ENCODE data around the gene OR51V1. TPM values are rescaled to one million over a fixed set of nuclear protein-coding genes. Genes with fewer than 3 reads are reported as not detected.
"Not testable (repeated sequence)": the region's sequence is repeated elsewhere in the genome, so short reads cannot be mapped to it uniquely, and the experiment has no call there.

Gene OR51V1
- total RNA-seq, 4 donors from 2014 or later: not detected

DNA sequence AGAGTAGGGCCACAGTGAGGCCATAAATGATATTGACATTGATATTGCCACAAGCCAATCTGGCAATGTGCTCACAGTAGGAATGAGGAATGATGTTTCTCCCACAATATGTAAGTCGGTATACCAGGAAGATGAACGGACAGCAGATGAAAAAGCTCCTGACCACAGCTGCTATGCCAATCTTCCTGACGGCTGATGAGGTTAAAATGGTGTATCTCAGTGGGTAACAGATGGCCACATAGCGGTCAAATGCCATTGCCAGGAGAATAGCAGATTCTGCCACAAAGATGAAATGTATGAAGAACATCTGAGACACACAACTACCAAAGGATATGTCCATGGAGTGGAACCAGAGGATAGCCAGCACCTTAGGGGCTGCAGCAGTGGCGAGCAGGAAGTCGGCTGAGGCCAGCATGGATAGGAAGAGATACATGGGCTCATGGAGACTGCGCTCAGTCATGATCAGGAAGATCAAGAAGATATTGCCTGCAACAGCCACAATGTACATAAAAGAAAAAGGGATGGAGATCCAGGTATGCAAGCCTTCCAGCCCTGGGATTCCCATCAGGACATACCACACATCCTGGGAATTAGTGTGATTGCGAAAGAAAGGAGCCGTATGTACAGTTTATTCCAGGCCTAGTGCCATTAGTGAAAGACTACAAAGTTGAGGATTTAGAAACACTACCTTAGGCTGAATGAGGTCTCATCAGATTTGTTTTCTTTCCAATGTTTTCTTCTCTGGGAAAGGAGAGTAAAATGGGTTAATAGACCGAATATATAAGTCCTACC, 22.2 kb downstream of the OR51V1 start:
- Histone ChIP-seq H3K27ac (no peak overlapping the region), H3K36me3 (no peaks in the 10 kb centered on the region), H3K4me3 (no peak overlapping the region), H3K4me1 (no peaks in the 10 kb centered on the region), H3K9me3 (no peaks in the 10 kb centered on the region), H3K27me3 (no peaks in the 10 kb centered on the region)
- TF ChIP-seq POLR2A (IDR thresholded peaks at IDR 0.05): no peak
- TF ChIP-seq, protein P1, sequence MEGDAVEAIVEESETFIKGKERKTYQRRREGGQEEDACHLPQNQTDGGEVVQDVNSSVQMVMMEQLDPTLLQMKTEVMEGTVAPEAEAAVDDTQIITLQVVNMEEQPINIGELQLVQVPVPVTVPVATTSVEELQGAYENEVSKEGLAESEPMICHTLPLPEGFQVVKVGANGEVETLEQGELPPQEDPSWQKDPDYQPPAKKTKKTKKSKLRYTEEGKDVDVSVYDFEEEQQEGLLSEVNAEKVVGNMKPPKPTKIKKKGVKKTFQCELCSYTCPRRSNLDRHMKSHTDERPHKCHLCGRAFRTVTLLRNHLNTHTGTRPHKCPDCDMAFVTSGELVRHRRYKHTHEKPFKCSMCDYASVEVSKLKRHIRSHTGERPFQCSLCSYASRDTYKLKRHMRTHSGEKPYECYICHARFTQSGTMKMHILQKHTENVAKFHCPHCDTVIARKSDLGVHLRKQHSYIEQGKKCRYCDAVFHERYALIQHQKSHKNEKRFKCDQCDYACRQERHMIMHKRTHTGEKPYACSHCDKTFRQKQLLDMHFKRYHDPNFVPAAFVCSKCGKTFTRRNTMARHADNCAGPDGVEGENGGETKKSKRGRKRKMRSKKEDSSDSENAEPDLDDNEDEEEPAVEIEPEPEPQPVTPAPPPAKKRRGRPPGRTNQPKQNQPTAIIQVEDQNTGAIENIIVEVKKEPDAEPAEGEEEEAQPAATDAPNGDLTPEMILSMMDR (IDR thresholded peaks at IDR 0.05): no peak
- DNase-seq: no peak

DNA sequence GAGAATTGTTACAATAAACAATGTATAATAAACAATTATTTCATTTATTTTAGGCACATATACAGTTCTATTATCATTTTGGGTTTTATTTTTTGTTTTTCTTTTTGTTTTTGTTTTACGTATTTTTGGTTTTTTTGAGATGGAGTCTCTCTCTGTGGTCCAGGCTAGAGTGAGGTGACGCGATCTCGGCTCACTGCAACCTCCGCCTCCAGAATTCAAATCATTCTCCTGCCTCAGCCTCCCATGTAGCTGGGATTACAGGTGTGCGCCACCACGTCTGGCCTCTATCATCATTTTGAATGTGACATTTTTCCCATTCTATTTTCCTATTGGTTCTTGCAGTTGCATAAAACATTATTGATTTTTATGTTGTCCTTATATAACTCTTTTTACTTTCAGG, 25.5 kb downstream of the OR51V1 start:
- H3K4me3 ChIP-seq: no peak overlapping the region
- no peaks in the 10 kb centered on the region for H3K9me3 ChIP-seq
- no peaks in the 10 kb centered on the region for H3K4me1 ChIP-seq
- no peak for TF ChIP-seq POLR2A (IDR thresholded peaks at IDR 0.05)
- TF ChIP-seq, protein P1 (IDR thresholded peaks at IDR 0.05): no peak
- H3K27me3 ChIP-seq: no peaks in the 10 kb centered on the region
- DNase-seq: no peak
- no peaks in the 10 kb centered on the region for H3K36me3 ChIP-seq
- H3K27ac ChIP-seq: no peak overlapping the region

DNA sequence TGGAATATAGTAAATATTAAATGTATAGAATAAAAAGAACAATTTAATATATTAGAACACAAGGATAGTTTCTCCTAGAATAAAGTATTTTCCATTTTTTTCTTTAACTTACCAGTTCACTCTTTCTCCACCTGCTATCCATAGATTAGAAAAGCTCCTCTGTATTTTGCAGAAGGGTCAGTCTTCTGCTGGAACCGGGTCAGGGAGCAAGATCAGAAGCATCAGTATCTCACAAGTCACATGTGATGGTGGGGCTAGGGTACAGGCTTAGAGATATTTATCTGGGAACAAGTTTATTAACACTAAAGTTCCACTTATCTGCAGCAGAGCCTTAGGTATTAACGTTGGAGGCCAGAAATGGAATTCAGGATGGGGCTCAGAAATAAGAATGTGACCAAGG, 28.6 kb downstream of the OR51V1 start:
- H3K4me1 ChIP-seq: no peaks in the 10 kb centered on the region
- no peaks in the 10 kb centered on the region for H3K36me3 ChIP-seq
- DNase-seq: no peak
- no peaks in the 10 kb centered on the region for H3K27me3 ChIP-seq
- TF ChIP-seq, protein P1 (IDR thresholded peaks at IDR 0.05): no peak
- no peak for TF ChIP-seq POLR2A (IDR thresholded peaks at IDR 0.05)
- no peak overlapping the region for H3K4me3 ChIP-seq
- no peak overlapping the region for H3K27ac ChIP-seq
- no peaks in the 10 kb centered on the region for H3K9me3 ChIP-seq

DNA sequence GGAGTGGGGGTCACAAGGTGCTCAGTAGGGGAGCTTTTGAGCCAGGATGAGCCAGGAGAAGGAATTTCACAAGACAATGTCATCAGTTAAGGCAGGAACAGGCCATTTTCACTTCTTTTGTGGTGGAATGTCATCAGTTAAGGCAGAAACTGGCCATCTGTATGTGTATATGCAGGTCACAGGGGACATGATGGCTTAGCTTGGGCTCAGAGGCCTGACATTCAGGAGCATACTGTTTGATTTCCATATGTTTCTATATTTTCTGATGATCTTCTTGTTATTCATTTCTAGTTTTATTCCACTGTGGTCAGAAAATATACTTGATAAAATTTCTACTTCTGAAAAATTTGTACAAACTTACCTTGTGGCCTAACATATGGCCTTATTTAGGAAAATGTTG, 34.6 kb downstream of the OR51V1 start:
- H3K36me3 ChIP-seq, H3K27ac ChIP-seq, DNase-seq, H3K4me3 ChIP-seq, H3K27me3 ChIP-seq, H3K9me3 ChIP-seq, H3K4me1 ChIP-seq: not testable (repeated sequence)

DNA sequence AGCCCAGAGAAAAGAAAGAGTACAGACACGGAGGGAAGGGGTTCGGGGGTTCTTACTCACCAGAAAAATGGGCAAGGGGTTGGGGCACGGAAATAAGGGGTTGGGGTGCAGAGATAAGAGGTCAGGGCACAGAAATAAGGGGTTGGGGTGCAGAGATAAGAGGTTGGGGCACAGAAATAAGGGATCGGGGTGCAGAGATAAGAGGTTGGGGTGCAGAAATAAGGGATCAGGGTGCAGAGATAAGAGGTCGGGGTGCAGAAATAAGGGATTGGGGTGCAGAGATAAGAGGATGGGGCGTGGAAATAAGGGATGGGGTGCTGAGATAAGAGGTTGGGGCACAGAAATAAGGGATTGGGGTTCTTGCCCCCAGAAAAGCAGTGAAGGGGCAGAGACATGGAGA, 35.7 kb downstream of the OR51V1 start:
- DNase-seq, H3K4me1 ChIP-seq, H3K36me3 ChIP-seq, H3K9me3 ChIP-seq, H3K4me3 ChIP-seq, H3K27ac ChIP-seq, H3K27me3 ChIP-seq: not testable (repeated sequence)

DNA sequence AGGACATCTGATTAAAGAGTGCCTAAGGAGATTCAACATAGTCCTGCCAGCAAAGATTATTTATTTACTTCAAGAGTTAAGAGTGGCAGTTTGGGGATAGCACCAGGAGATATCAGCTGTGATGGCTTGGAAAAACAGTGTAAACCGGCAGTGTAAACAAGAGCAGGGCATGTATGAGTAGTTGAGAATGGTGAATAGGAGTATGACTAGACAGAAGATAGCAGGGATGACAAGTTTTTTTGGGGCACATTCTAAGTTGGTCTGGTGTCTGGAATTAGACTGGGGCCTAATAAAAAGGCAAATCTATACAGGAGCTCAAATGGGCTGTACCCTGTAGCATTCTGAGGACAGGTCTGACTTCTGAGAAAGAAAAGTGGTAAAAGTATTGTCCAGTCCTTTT, 39.4 kb downstream of the OR51V1 start:
- not testable (repeated sequence) for H3K9me3 ChIP-seq, H3K27ac ChIP-seq, DNase-seq, H3K36me3 ChIP-seq, H3K4me3 ChIP-seq, H3K27me3 ChIP-seq, H3K4me1 ChIP-seq

DNA sequence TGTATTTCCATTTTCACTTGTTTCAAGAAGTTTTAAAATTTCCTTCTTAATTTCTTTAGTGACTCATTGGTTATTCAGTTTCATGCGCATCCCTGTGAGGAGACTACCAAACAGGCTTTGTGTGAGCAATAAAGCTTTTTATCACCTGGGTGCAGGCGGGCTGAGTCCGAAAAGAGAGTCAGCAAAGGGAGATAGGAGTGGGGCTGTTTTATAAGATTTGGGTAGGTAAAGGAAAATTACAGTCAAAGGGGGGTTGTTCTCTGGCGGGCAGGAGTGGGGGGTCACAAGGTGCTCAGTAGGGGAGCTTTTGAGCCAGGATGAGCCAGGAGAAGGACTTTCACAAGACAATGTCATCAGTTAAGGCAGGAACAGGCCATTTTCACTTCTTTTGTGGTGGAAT, 40.3 kb downstream of the OR51V1 start:
- not testable (repeated sequence) for H3K4me1 ChIP-seq, H3K9me3 ChIP-seq, H3K27me3 ChIP-seq, DNase-seq, H3K36me3 ChIP-seq, H3K4me3 ChIP-seq, H3K27ac ChIP-seq

DNA sequence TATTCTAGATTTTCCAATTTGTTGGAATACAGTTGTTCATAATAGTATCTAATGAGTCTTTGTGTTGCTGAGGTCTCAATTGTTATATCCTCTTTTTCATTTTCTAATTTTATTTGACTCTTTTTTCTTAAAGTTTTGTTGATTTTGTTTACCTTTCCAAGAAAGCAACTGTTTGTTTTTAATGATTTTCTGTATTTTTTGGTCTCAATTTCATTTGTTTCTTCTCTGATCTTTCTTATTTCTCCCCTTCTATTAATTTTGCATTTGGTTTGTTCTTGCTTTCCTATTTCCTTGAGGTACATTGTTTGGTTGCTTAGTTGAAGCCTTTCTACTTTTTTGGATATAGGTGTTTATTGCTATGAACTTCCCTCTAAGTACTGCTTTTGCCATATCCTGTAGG, 40.7 kb downstream of the OR51V1 start:
- no peaks in the 10 kb centered on the region for H3K27me3 ChIP-seq
- TF ChIP-seq, protein P1 (IDR thresholded peaks at IDR 0.05): no peak
- no peak for TF ChIP-seq POLR2A (IDR thresholded peaks at IDR 0.05)
- DNase-seq: no peak
- no peak overlapping the region for H3K4me3 ChIP-seq
- H3K36me3 ChIP-seq: no peaks in the 10 kb centered on the region
- no peaks in the 10 kb centered on the region for H3K9me3 ChIP-seq
- H3K27ac ChIP-seq: no peak overlapping the region
- H3K4me1 ChIP-seq: no peaks in the 10 kb centered on the region
